ENCODE data around the gene MAGI1. TPM values are rescaled to one million over a fixed set of nuclear protein-coding genes. Genes with fewer than 3 reads are reported as not detected.

The MAGI1 gene
- total RNA-seq, 4 donors from 2014 or later: 42.4 to 71.6 (median 50.2) TPM

- WGBS, 2 donors: 77 to 78% methylated on average over 4 of the region's 4 CpGs
- TF ChIP-seq CTCF (IDR thresholded peaks at IDR 0.05): no peak
- TF ChIP-seq POLR2A (IDR thresholded peaks at IDR 0.05): no peak
- intact Hi-C loops (cut with DNase I; ENCODE audit: low total_unique reads): no loop called here
Observed at GRCh38 chr3:65938676-65939075, 100.0 kb downstream of the MAGI1 start.

GRCh38 chr3:65938147-65938546 is 100.6 kb downstream of the MAGI1 start:
- DNase-seq (ENCODE audit: low spot score in 2 of 2): no peak
- 83 to 90% methylated on average over 1 of the region's 1 CpG for WGBS, 2 donors
- TF ChIP-seq POLR2A (IDR thresholded peaks at IDR 0.05): no peak
- no peak overlapping the region for H3K4me3 ChIP-seq (ENCODE audit: low read depth, poor library complexity, severe bottlenecking)
- intact Hi-C loops (cut with DNase I; ENCODE audit: low total_unique reads): no loop called here

More at GRCh38 chr3:65938676-65939075, 100.0 kb downstream of the MAGI1 start:
- DNase-seq (ENCODE audit: low spot score in 2 of 2): no peak
- H3K4me3 ChIP-seq (ENCODE audit: low read depth, poor library complexity, severe bottlenecking): no peak overlapping the region

- no peak overlapping the region for H3K4me3 ChIP-seq (ENCODE audit: low read depth, poor library complexity, severe bottlenecking)
- intact Hi-C loops (cut with DNase I; ENCODE audit: low total_unique reads): no loop called here
- no peak for DNase-seq (ENCODE audit: low spot score in 2 of 2)
- 54 to 65% methylated on average over 5 of the region's 5 CpGs for WGBS, 2 donors
- TF ChIP-seq POLR2A (IDR thresholded peaks at IDR 0.05): no peak
- TF ChIP-seq CTCF (IDR thresholded peaks at IDR 0.05): no peak
Observed at GRCh38 chr3:65936908-65937638, 101.6 kb downstream of the MAGI1 start.

DNA sequence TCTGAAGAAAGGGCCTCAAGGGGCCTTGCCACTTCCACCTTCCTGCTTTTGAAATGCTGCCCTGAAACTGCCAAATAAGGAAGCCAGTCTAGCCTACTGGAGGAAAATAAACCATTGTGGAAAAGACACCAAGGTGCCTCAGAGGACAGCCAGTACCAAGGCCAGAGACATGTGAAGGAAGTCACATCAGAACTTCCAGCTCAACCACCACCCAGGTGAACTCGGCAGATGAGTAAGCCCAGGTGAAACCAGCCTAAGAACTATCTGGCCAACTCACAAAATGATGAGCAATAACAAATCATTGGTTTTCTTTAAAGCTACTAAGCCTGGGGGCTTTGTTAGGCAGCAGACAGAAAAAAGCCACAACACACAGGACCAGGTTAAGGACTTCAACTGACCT is 103.0 kb downstream of the MAGI1 start:
- no peak for DNase-seq (ENCODE audit: low spot score in 2 of 2)
- TF ChIP-seq CTCF (IDR thresholded peaks at IDR 0.05): no peak
- no peak for TF ChIP-seq POLR2A (IDR thresholded peaks at IDR 0.05)
- intact Hi-C loops (cut with DNase I; ENCODE audit: low total_unique reads): no loop called here
- WGBS, 2 donors: 50 to 64% methylated on average over 1 of the region's 1 CpG
- H3K4me3 ChIP-seq (ENCODE audit: low read depth, poor library complexity, severe bottlenecking): no peak overlapping the region

GRCh38 chr3:65930648-65931047 is 108.1 kb downstream of the MAGI1 start:
- intact Hi-C loops (cut with DNase I; ENCODE audit: low total_unique reads): no loop called here
- TF ChIP-seq POLR2A (IDR thresholded peaks at IDR 0.05) (no peak), CTCF (IDR thresholded peaks at IDR 0.05) (no peak)
- H3K4me3 ChIP-seq (ENCODE audit: low read depth, poor library complexity, severe bottlenecking): no peak overlapping the region
- WGBS, 2 donors: 93 to 94% methylated on average over 6 of the region's 6 CpGs
- no peak for DNase-seq (ENCODE audit: low spot score in 2 of 2)

- WGBS, 2 donors: 69% methylated on average over 2 of the region's 2 CpGs
- DNase-seq (ENCODE audit: low spot score in 2 of 2): no peak
- TF ChIP-seq CTCF (IDR thresholded peaks at IDR 0.05): no peak
- TF ChIP-seq POLR2A (IDR thresholded peaks at IDR 0.05): no peak
- no peak overlapping the region for H3K4me3 ChIP-seq (ENCODE audit: low read depth, poor library complexity, severe bottlenecking)
- intact Hi-C loops (cut with DNase I; ENCODE audit: low total_unique reads): no loop called here
Observed at GRCh38 chr3:65928110-65928509, 110.6 kb downstream of the MAGI1 start.

Data from lower leg skin (tissue), 4 donors.